ENCODE results near the gene ARPC2.
"Not testable (repeated sequence)": the region's sequence is repeated elsewhere in the genome, so short reads cannot be mapped to it uniquely, and the experiment has no call there.

The ARPC2 gene

GRCh38 chr2:218216674-218217359, at the start of gene ARPC2:
ARPC2 (plus strand) TSS chr2:218217189; CDS start chr2:218217471, 282 bp downstream.
- DNase-seq (ENCODE audit: low read depth): peak; percentile 89

GRCh38 chr2:218168016-218168415, 49.0 kb upstream of the ARPC2 start:
- DNase-seq (ENCODE audit: low read depth): no peak

- DNase-seq (ENCODE audit: low read depth): peak; percentile 24
Observed at GRCh38 chr2:218168635-218169462, 48.1 kb upstream of the ARPC2 start.

GRCh38 chr2:218169757-218170546, 47.0 kb upstream of the ARPC2 start:
- DNase-seq (ENCODE audit: low read depth): no peak

- not testable (repeated sequence) for DNase-seq (ENCODE audit: low read depth)
Observed at GRCh38 chr2:218171744-218172143, 45.2 kb upstream of the ARPC2 start.

- DNase-seq (ENCODE audit: low read depth): no peak
Observed at GRCh38 chr2:218172845-218173244, 44.1 kb upstream of the ARPC2 start.

GRCh38 chr2:218179782-218180181, 37.2 kb upstream of the ARPC2 start:
- no peak for DNase-seq (ENCODE audit: low read depth)

GRCh38 chr2:218180467-218181114, 36.4 kb upstream of the ARPC2 start:
- no peak for DNase-seq (ENCODE audit: low read depth)

- DNase-seq (ENCODE audit: low read depth): no peak
Observed at GRCh38 chr2:218184331-218184730, 32.7 kb upstream of the ARPC2 start.

- DNase-seq (ENCODE audit: low read depth): peak; percentile 29
Observed at GRCh38 chr2:218186355-218186766, 30.6 kb upstream of the ARPC2 start.

GRCh38 chr2:218186876-218187275, 30.1 kb upstream of the ARPC2 start:
- DNase-seq (ENCODE audit: low read depth): no peak

GRCh38 chr2:218187296-218188015, 29.5 kb upstream of the ARPC2 start:
- no peak for DNase-seq (ENCODE audit: low read depth)

GRCh38 chr2:218188528-218188927, 28.5 kb upstream of the ARPC2 start:
- DNase-seq (ENCODE audit: low read depth): no peak

GRCh38 chr2:218192902-218193430, 24.0 kb upstream of the ARPC2 start:
- DNase-seq (ENCODE audit: low read depth): no peak

- no peak for DNase-seq (ENCODE audit: low read depth)
Observed at GRCh38 chr2:218193701-218194100, 23.3 kb upstream of the ARPC2 start.

- no peak for DNase-seq (ENCODE audit: low read depth)
Observed at GRCh38 chr2:218194880-218195279, 22.1 kb upstream of the ARPC2 start.

- DNase-seq (ENCODE audit: low read depth): no peak
Observed at GRCh38 chr2:218196974-218197373, 20.0 kb upstream of the ARPC2 start.

GRCh38 chr2:218202266-218202665, 14.7 kb upstream of the ARPC2 start:
- no peak for DNase-seq (ENCODE audit: low read depth)

- DNase-seq (ENCODE audit: low read depth): no peak
Observed at GRCh38 chr2:218209078-218209477, 7.9 kb upstream of the ARPC2 start.

GRCh38 chr2:218214116-218214515, 2.9 kb upstream of the ARPC2 start:
- DNase-seq (ENCODE audit: low read depth): no peak

GRCh38 chr2:218216336-218216673, 684 bp upstream of the ARPC2 start:
- DNase-seq (ENCODE audit: low read depth): no peak

Measured in T-helper 22 cell (primary cell).